Hepatocyte (in vitro differentiated cells): Measurements from ENCODE around the gene IKZF1. TPM values are rescaled to one million over a fixed set of nuclear protein-coding genes. Genes with fewer than 3 reads are reported as not detected.

ENCODE experiments used
- DNase-seq: peaks from one replicate; pipeline ENCODE4 v3.0.0-alpha.2; 2016; ENCODE audit warnings: low spot score
- H2AFZ ChIP-seq: fragments of 200-600 bp; sonication (generic); 2 replicates; pipeline ENCODE4 v1.6.0; 2016; ENCODE audit warnings: antibody characterized with exemption, mild to moderate bottlenecking
- H3K27ac ChIP-seq: fragments of 200-600 bp; sonication (generic); 2 replicates; pipeline ENCODE4 v1.5.1; 2016; ENCODE audit warnings: mild to moderate bottlenecking
- H3K27me3 ChIP-seq: fragments of 200-600 bp; sonication (generic); 2 replicates; pipeline ENCODE4 v1.6.1; 2016
- H3K36me3 ChIP-seq: fragments of 200-600 bp; sonication (generic); replicated peaks from 2 replicates; pipeline ENCODE4 v1.5.1; 2016; ENCODE audit warnings: low read depth; ENCODE audit not compliant: insufficient read depth
- H3K4me1 ChIP-seq: fragments of 200-600 bp; sonication (generic); 2 replicates; pipeline ENCODE4 v1.5.1; 2016; ENCODE audit warnings: mild to moderate bottlenecking, moderate library complexity; ENCODE audit not compliant: insufficient read depth
- H3K4me2 ChIP-seq: fragments of 200-600 bp; sonication (generic); 2 replicates; pipeline ENCODE4 v1.6.0; 2016
- H3K4me3 ChIP-seq: fragments of 200-600 bp; sonication (generic); 2 replicates; pipeline ENCODE4 v1.5.1; 2016; ENCODE audit warnings: mild to moderate bottlenecking
- H3K79me2 ChIP-seq: fragments of 200-600 bp; sonication (generic); 2 replicates; pipeline ENCODE4 v1.6.0; 2017; ENCODE audit warnings: mild to moderate bottlenecking
- H3K9me2 ChIP-seq: fragments of 200-600 bp; sonication (generic); replicated peaks from 2 replicates; pipeline ENCODE4 v1.6.0; 2017; ENCODE audit warnings: mild to moderate bottlenecking; ENCODE audit not compliant: insufficient read depth
- H3K9me3 ChIP-seq: fragments of 200-600 bp; sonication (generic); 2 replicates; pipeline ENCODE4 v1.5.1; 2016; ENCODE audit warnings: low read depth, mild to moderate bottlenecking
- H4K20me1 ChIP-seq: fragments of 200-600 bp; sonication (generic); 2 replicates; pipeline ENCODE4 v1.6.0; 2016; ENCODE audit warnings: mild to moderate bottlenecking; ENCODE audit not compliant: insufficient read depth, poor library complexity, severe bottlenecking
- CTCF ChIP-seq: fragments of 200-600 bp; sonication (generic); IDR thresholded peaks from 2 replicates; pipeline ENCODE4 v1.5.1; 2016; ENCODE audit warnings: antibody characterized with exemption, mild to moderate bottlenecking; ENCODE audit not compliant: poor library complexity
- EZH2 ChIP-seq: fragments of 200-600 bp; sonication (generic); IDR thresholded peaks from 2 replicates; pipeline ENCODE4 v1.6.1; 2016; ENCODE audit warnings: antibody characterized with exemption, mild to moderate bottlenecking, borderline replicate concordance
- EZH2phosphoT487 ChIP-seq: fragments of 200-600 bp; sonication (generic); IDR thresholded peaks from one replicate; pipeline ENCODE4 v1.6.1; 2018; ENCODE audit warnings: antibody characterized with exemption, mild to moderate bottlenecking, low read depth, moderate library complexity; ENCODE audit not compliant: unreplicated experiment, severe bottlenecking
- WGBS: methylation state at CpG from one replicate; pipeline ENCODE4 v1.1.6; 2016; ENCODE audit warnings: low lambda C conversion rate; ENCODE audit errors: missing lambda C conversion rate; 5-methylcytosine and 5-hydroxymethylcytosine counted together
- polyA plus RNA-seq: library from polyadenylated mRNA; unstranded; fragments of >200 nt; fragmentation: Nextera tagmentation; extraction: Ambion mirVana; gene quantifications from 2 replicates; pipeline ENCODE4 v1.2.1, GENCODE V29; 2016
- total RNA-seq: library from RNA; depleted of rRNA; stranded (reverse); fragments of >200 nt; gene quantifications from 2 replicates; pipeline ENCODE4 v1.2.3, GENCODE V29; 2014

Gene IKZF1
- total and polyA plus RNA-seq, 2 experiments from 2014 or later: 0.16 to 0.47 TPM

GRCh38 chr7:50397320-50397970 lies 92.9 kb downstream of the IKZF1 start:
- no peaks in the 10 kb centered on the region for H3K36me3 ChIP-seq
- no peaks in the 10 kb centered on the region for H3K9me2 ChIP-seq
- 82% methylated on average over 2 of the region's 2 CpGs for WGBS
- no peak for DNase-seq
- TF ChIP-seq CTCF (no peak), EZH2 (no peak), EZH2phosphoT487 (no peak)
- H3K27ac ChIP-seq: no peak overlapping the region
- H3K79me2 ChIP-seq: no peaks in the 10 kb centered on the region
- H3K27me3 ChIP-seq: no peaks in the 10 kb centered on the region
- no peak overlapping the region for H3K4me3 ChIP-seq
- H3K4me2 ChIP-seq: no peak overlapping the region
- no peaks in the 10 kb centered on the region for H4K20me1 ChIP-seq
- H3K9me3 ChIP-seq: no peaks in the 10 kb centered on the region
- H2AFZ ChIP-seq: no peak overlapping the region
- H3K4me1 ChIP-seq: no peaks in the 10 kb centered on the region

- Histone ChIP-seq H3K27ac (no peak overlapping the region), H4K20me1 (no peaks in the 10 kb centered on the region), H3K79me2 (no peaks in the 10 kb centered on the region), H3K36me3 (no peaks in the 10 kb centered on the region), H3K9me3 (no peaks in the 10 kb centered on the region), H3K4me2 (no peak overlapping the region), H3K27me3 (no peaks in the 10 kb centered on the region), H2AFZ (no peak overlapping the region), H3K4me1 (no peaks in the 10 kb centered on the region), H3K4me3 (no peak overlapping the region), H3K9me2 (no peaks in the 10 kb centered on the region)
- DNase-seq: no peak
- TF ChIP-seq EZH2 (no peak), EZH2phosphoT487 (no peak), CTCF (no peak)
- WGBS: 82% methylated on average over 1 of the region's 1 CpG
Observed at GRCh38 chr7:50397971-50398324, 93.4 kb downstream of the IKZF1 start.

GRCh38 chr7:50399206-50399605 lies 94.7 kb downstream of the IKZF1 start:
- DNase-seq: no peak
- Histone ChIP-seq H3K36me3 (no peaks in the 10 kb centered on the region), H3K9me2 (no peaks in the 10 kb centered on the region), H3K79me2 (no peaks in the 10 kb centered on the region), H2AFZ (no peak overlapping the region), H3K27ac (no peak overlapping the region), H4K20me1 (no peaks in the 10 kb centered on the region), H3K9me3 (no peaks in the 10 kb centered on the region), H3K27me3 (no peaks in the 10 kb centered on the region), H3K4me1 (no peaks in the 10 kb centered on the region), H3K4me3 (no peak overlapping the region), H3K4me2 (no peak overlapping the region)
- TF ChIP-seq CTCF: no peak
- TF ChIP-seq EZH2phosphoT487: no peak
- TF ChIP-seq EZH2: no peak
- 91% methylated on average over 1 of the region's 1 CpG for WGBS

- H3K79me2 ChIP-seq: no peaks in the 10 kb centered on the region
- 93% methylated on average over 21 of the region's 21 CpGs for WGBS
- H3K4me3 ChIP-seq: no peak overlapping the region
- H2AFZ ChIP-seq: no peak overlapping the region
- no peaks in the 10 kb centered on the region for H3K36me3 ChIP-seq
- no peaks in the 10 kb centered on the region for H3K9me2 ChIP-seq
- no peaks in the 10 kb centered on the region for H3K4me1 ChIP-seq
- H3K27me3 ChIP-seq: no peaks in the 10 kb centered on the region
- H3K9me3 ChIP-seq: no peaks in the 10 kb centered on the region
- no peak for DNase-seq
- no peak for TF ChIP-seq EZH2
- TF ChIP-seq EZH2phosphoT487: no peak
- no peak for TF ChIP-seq CTCF
- no peak overlapping the region for H3K27ac ChIP-seq
- H3K4me2 ChIP-seq: no peak overlapping the region
- H4K20me1 ChIP-seq: no peaks in the 10 kb centered on the region
Observed at GRCh38 chr7:50399635-50400034, 95.1 kb downstream of the IKZF1 start.
